ENCODE measurements around the gene ROMO1.

DNA sequence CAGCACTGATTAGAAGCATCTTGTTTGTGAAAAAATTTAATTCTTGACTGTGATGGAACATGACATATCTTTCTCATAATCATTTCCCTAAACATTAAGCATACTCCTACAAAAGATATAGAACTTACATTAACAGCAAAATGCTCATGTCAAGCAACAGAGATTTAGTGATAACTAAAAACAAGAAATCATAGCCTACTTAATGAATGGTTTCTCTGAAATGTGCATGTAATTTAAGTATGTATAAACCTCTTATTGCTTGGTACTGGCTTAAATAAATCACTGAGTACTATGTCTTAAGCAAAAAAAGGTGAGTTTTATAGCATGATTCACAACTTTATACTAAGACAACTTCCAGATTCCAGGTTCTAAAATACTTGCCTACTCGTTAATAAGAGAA lies 9.3 kb downstream of the ROMO1 start:
- TF ChIP-seq EP300 (IDR thresholded peaks at IDR 0.05; ENCODE audit: borderline replicate concordance) (no peak), CEBPB (IDR thresholded peaks at IDR 0.05) (no peak), TCF12 (IDR thresholded peaks at IDR 0.05; ENCODE audit: low read depth) (no peak), NFIC (IDR thresholded peaks at IDR 0.05) (no peak), TAF1 (IDR thresholded peaks at IDR 0.05; ENCODE audit: low read depth) (no peak), ZBTB7A (IDR thresholded peaks at IDR 0.05; ENCODE audit: low read depth) (no peak), CREB1 (IDR thresholded peaks at IDR 0.05; ENCODE audit: low read depth) (no peak), YY1 (IDR thresholded peaks at IDR 0.05; ENCODE audit: low read depth) (no peak), TEAD4 (IDR thresholded peaks at IDR 0.05) (no peak), RAD21 (IDR thresholded peaks at IDR 0.05; ENCODE audit: low read depth) (no peak)
- TF ChIP-seq, protein P1, sequence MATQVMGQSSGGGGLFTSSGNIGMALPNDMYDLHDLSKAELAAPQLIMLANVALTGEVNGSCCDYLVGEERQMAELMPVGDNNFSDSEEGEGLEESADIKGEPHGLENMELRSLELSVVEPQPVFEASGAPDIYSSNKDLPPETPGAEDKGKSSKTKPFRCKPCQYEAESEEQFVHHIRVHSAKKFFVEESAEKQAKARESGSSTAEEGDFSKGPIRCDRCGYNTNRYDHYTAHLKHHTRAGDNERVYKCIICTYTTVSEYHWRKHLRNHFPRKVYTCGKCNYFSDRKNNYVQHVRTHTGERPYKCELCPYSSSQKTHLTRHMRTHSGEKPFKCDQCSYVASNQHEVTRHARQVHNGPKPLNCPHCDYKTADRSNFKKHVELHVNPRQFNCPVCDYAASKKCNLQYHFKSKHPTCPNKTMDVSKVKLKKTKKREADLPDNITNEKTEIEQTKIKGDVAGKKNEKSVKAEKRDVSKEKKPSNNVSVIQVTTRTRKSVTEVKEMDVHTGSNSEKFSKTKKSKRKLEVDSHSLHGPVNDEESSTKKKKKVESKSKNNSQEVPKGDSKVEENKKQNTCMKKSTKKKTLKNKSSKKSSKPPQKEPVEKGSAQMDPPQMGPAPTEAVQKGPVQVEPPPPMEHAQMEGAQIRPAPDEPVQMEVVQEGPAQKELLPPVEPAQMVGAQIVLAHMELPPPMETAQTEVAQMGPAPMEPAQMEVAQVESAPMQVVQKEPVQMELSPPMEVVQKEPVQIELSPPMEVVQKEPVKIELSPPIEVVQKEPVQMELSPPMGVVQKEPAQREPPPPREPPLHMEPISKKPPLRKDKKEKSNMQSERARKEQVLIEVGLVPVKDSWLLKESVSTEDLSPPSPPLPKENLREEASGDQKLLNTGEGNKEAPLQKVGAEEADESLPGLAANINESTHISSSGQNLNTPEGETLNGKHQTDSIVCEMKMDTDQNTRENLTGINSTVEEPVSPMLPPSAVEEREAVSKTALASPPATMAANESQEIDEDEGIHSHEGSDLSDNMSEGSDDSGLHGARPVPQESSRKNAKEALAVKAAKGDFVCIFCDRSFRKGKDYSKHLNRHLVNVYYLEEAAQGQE (IDR thresholded peaks at IDR 0.05; ENCODE audit: low read depth): no peak
- TF ChIP-seq, protein P2, sequence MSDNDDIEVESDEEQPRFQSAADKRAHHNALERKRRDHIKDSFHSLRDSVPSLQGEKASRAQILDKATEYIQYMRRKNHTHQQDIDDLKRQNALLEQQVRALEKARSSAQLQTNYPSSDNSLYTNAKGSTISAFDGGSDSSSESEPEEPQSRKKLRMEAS (IDR thresholded peaks at IDR 0.05): no peak
